GM18507 (cell line): ENCODE data around the gene LRRC72.
"Not testable (repeated sequence)": the region's sequence is repeated elsewhere in the genome, so short reads cannot be mapped to it uniquely, and the experiment has no call there.

Experiments used
- DNase-seq: peaks from one replicate; pipeline ENCODE4 v3.0.0; 2011; ENCODE audit warnings: low read depth; ENCODE audit not compliant: insufficient read length; ENCODE audit errors: extremely low spot score
- FAIRE-seq: peaks from 2 replicates; lab custom pipeline; 2011; peaks lifted over from hg19 to GRCh38; lab: Jason Lieb, UNC

LRRC72 gene

DNA sequence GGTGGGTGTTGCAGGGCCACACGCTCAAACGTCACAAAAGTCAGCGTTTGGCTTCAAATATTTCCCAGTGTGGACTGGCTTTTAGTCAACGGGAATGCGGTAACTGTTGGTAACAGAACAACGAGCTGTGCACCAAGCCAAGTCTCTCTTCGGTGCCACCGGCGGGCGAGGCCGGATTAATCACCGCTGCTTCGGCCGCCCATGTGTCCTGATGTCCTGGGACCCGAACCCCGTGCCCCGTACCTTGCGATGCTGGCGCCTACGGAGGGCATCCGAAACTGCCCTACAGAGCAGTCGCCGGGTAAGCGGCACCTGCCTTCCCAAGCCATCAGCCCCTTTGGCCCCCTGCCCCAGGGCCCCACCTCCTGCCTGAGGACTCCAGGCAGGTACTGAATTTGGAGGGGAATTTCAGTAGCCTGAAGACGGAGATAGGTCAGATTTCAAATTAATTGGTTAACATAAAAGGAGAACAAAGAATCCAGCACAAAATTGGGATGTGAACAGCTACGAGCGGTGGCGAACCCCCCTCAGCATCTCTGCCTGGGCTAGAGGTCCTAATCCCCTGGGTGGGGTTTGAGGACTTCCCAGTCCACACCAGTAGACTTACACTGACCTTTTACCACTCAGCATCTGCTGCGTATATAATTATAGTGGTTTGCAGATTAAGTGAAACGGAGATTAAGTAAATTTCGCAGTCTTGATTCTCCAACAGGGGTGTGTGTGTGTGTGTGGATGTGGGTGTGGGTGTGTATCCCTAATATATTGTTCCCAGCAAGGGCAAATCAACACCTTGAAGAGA is at the start of gene LRRC72:
TSS of gene LRRC72 (plus strand) at position 84 of the 799 bp plus-strand sequence. CDS start at position 212, 128 bp downstream.
- no peak for FAIRE-seq
- DNase-seq: no peak

DNA sequence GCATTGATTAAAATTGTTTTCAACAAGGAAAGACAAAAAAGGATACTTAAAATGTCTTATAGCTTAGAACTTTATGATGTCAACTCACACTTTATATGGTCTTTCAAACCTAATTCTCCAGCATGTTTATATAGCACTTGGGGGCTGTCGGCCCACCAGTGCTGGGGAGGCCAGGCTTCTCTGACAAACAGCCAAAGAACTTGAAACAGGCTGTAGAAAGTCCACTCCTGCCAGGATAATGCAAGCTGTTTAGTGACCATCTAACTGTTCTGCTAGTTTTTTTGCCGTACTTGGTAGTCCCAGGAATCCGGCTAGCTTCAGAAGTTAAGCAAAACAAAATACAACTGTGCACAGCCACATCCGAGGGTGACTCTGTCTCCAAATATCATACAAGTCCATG is 47.5 kb upstream of the LRRC72 start:
- FAIRE-seq: no peak
- DNase-seq: no peak

DNA sequence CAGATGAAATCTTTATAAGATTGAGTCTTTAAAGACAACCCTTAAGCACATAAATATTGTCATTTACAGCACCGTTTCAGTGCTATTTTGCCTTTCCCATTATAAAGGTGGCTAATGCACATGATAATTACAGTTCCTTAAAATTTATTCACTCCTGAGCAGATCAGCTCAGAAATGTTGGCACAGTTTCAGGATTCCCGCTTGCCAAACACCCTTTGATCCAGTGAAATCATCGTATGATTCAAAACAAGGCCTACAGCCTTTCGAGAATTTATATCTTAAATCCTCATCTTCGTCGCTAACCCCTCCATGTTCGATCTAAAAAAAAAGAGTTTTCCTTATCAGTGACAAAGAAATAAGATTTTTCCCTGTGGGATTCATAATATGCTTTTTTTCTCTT is 47.0 kb upstream of the LRRC72 start:
- FAIRE-seq (no peak), DNase-seq (no peak)

DNA sequence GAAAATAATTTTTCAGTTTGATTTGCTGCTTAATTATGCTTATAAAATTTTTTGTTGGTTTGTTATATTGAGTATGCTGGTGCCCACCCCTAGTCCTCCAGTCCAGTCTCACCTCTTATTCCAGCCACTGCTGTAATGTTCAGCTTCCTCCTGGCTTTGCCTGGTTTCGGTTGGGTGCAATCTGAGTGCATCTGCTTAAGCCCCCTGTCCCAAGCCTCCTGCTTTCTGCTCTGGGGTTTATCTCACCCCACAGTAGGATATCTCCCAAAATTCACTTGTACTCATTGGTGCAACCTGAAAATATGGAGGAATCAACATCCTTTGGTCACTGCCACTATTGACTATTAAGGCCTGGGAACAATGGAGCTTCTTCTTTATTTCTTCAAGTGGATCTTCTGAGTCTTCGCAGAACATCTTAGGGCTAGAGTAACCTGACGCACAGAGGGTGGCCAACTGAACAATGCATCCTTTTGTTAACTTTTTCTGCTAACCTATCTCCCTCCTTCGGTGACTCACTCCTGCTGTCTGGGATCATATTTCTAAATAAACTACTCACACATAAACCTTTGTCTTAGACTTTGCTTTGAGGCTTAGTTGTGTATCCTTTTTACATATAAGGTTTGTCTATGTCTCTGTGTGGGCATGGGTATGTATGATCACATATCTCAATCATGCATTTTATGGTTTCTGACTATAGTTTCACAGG is 42.0 kb upstream of the LRRC72 start:
- DNase-seq (no peak), FAIRE-seq (no peak)

DNA sequence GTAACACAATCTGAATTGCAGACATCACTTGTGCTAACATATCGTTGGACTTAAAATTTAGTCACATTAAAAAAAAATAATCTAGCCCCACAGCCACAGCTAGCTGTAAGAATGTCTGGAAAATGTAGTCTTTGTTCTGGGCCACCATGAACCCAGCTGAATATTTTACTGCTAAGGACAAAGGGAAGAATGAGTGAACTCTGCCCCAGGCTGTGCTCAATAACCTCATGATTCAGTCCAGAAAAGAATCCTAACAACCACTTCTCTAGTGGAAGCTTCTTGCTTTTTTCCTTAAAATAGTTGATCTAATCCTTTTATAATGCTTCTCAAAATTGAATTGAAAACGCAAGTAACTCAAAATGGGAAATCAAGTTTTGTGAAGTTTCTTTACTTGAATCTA is 35.5 kb upstream of the LRRC72 start:
- DNase-seq: no peak
- FAIRE-seq: no peak

DNA sequence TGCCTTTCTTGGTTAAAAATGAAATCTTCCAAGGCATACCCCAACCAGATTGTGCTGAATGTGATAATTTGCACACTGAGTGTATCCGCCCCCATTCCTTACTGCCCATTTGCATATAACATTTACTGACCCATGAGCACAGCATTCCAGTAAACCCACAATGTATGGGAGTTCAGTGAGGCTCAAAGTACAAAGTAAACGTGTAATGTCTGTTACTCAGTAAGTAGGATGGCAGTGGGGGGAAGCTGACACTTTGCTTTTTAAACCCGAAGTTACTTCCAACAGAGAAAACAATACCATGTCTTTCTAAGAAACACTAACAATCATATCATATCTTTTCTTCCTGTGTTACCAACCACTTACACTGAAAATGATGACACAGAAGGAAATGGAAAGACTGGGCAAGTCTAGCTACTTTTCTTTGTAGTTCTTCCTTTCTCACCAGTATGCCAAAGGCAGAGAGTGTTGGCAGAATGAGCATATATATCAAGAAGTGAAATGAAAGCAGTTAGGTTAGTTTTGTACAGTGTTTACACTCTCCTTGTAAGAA is 34.0 kb upstream of the LRRC72 start:
- FAIRE-seq: no peak
- no peak for DNase-seq

DNA sequence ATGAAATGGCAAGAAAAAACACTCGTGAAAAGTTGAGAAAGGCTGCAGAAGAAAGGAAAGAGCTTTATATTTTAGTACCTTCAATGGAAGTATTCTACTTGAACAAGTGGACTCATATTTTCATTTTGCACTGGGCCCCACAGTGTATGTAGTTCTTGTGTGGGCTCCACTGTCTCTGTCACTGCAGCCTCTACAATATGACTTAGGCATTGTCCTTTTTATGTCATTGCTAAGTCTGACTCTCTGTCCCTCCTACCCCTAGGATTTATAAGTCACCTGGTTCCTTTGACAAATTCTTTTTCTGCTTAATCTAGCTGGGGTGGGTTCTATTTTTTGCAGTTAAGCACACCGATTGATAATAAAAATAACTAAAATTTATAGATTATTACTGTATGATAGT is 33.4 kb upstream of the LRRC72 start:
- DNase-seq (no peak), FAIRE-seq (no peak)

DNA sequence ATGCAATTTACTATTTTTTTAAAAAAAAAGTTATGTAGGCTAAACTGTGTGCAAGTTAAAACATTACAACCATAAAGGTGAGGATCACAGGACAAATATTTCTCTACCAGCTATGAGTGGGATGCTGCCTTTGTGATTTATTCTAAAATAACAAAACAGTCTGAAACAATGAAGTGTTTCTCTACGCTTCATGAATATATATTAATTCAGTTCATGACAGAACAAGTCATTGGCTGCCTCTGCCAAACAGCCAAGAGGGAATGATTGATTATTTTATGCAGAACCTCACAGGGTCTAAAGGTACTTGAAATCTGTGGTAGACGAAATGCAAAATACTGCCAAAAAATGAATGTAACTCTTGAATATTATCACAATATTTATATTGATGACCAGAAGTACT is 32.1 kb upstream of the LRRC72 start:
- DNase-seq (no peak), FAIRE-seq (no peak)

DNA sequence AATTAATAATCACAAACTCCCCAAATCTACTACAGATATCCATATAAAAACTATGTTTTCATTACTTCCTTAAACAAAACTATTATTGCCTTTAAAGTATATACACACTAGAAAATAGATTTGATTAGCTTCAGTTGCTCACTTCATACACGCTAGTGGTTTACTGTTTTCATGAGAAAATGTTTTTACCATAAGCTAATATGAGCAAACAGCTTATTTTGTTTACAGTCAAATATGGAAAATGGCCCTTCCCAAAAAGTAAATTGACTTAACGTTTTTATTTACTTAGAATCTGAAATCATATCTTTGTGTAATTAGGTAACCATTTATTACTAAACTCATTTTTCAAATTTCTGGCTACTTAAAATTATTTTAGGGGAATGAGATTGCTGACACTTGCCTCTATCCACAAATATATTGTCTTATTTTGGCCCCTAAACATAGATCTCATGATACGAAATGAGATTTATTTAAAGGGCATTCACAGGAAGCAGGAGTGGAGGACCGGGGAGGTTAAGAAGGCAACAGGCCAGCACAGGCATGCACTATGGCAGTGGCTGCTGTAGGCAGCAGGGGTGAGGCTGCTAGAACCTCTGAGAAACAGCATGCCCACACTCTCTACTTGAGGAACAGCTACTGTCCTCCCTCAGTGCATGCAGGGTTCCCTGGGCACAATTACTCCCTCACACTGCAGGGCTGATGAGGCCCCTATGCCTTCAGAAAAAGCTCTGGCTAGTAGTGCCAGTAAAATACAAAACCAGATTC is 31.5 kb upstream of the LRRC72 start:
- FAIRE-seq (no peak), DNase-seq (no peak)

DNA sequence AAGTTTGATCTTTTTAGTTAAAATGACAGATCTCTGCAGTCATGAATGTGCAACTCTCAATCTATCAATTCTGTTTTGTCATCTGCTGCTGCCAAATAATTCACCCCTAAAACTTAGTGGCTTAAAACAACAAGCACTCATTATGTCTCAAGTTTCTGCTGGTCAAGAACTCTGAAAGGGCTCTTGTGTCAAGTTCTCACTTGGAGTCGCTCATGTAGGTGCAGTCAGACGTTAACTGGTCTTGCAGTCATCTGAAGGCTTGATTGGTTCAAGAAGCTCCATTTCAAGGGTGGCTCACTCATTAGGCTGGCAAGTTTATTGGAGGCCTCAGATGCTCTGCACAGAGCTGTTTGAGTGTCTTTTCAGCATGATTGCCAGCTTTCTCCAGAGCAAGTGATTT is 28.5 kb upstream of the LRRC72 start:
- FAIRE-seq: no peak

DNA sequence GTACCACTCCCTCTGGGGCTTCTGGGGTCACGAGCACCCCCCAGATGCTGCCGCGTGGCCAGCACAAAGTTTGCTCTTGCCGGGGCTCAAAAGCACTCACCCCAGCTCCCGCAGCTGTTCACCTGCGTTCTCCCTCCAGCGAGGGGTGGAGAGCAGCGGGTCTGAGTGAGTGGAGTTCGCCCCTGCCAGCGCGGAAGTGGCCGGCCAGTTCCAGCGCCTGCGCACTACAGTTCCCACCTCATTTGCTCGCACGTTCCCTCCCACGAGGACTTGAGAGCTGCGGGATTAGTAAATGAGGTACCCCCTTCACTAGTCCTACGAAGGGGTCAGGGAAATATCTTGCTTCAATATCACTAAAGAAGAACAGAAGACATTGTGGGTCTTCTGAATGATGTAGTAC is 24.3 kb upstream of the LRRC72 start:
- DNase-seq (no peak), FAIRE-seq (no peak)

More for the DNA sequence above, 28.5 kb upstream of the LRRC72 start:
- no peak for DNase-seq

DNA sequence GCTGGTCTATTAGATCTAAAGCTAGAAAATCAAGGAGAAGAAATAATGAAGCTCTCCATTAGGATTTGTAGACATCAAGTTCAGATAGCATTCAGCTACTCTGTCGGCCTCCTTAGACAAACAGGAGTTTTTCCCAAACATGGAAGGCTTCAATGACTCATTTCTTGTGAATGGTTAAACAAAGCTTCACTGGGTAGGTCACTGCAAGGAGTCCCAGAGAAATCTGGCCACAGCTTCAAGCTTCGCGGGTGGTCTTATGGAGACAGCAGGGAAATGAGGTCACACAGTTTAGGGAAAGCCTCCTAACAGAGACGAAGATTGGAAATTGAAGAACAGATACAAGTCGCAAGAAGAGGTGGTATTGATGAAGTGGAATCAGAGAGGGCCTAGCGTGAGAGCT is 22.6 kb upstream of the LRRC72 start:
- DNase-seq (no peak), FAIRE-seq (no peak)

DNA sequence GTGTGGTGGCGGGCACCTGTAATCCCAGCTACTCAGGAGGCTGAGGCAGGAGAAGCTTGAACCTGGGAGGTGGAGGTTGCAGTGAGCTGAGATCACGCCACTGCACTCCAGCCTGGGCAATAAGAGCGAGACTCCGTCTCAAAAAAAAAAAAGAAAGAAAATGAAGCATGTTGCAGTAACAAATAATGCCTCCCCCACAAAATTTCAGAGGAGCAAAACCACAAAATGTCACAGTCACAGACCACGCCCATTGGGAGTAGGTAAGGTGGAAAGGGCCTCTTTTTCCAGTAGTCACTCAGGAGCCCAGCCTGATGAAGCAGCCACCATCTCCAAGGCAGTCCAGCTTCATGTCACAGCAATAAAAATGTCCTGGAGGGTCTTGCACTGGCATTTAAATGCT is 20.2 kb upstream of the LRRC72 start:
- not testable (repeated sequence) for DNase-seq, FAIRE-seq

DNA sequence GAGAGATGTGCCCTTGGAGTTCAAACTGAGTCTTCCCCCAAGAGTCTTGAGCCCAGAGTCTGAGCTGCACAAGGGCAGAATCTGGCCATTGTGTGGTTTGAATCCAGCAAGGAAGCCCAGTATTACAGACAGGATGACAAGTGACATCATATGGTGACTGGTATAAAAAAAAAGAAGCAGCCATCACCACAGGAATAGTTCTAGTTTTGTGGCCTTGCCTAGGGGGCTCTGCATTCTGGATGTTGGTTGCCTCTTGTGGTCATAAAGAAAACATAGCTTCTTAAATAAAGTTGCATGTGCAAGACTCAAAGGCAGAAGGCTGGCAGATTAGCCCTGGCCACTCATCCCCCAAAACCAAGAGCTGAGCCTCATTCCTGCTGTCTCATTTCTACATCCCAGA is 16.8 kb upstream of the LRRC72 start:
- FAIRE-seq: no peak

DNA sequence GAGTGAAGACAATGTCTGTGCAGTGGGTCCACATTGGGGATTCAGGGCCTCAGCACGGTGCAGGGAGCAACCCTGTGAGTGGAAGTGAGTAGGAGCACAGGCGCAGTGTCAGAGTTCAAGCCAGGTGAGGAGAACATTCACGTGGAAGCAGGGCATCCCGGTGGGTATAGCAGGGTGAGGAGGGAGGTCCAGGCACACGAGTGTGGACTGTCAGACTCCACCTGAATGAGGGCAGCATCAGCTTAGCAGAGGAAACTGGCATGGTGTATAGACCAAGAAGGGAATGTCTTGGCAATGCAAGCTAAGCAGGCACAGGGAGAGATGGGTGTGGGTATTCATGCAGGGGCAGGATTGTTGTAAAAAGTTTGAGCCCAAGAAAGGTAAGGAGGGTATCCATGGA is 15.3 kb upstream of the LRRC72 start:
- FAIRE-seq (no peak), DNase-seq (no peak)

More for the DNA sequence above, 16.8 kb upstream of the LRRC72 start:
- no peak for DNase-seq

DNA sequence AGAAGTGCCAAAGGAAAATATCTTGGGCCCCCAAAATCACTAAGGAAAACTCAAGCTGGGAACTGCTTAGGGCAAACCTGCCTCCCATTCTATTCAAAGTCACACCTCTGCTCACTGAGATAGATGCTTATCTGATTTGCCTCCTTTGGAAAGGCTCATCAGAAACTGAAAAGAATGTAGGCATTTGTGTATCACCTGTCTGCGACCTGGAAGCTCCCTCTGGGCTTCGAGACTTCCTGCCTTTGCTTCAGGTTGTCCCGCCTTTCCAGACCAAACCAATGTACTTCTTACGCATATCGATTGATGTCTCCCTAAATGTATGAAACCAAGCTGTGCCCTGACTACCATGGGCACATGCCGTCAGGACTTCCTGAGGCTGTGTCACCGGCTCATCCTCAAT is 14.5 kb upstream of the LRRC72 start:
- FAIRE-seq: no peak

DNA sequence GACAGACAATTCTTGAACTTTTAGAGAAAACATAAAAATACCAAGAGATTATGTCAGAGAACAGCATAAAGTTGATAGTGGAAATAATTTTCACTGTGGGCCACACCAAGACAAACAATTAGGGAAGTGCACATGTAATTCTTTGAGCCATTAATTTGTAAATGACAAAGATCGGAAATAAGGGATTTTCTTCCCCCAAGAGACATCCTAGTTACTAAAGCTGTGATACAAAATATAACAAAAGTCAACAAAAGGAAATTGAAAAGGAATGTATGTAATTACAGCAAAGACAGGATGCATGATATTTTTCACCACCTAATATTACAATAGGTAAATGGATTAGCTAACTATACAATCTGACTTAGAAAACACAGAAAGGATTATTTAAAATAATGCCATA is 12.4 kb upstream of the LRRC72 start:
- FAIRE-seq (no peak), DNase-seq (no peak)

More for the DNA sequence above, 14.5 kb upstream of the LRRC72 start:
- DNase-seq: no peak

DNA sequence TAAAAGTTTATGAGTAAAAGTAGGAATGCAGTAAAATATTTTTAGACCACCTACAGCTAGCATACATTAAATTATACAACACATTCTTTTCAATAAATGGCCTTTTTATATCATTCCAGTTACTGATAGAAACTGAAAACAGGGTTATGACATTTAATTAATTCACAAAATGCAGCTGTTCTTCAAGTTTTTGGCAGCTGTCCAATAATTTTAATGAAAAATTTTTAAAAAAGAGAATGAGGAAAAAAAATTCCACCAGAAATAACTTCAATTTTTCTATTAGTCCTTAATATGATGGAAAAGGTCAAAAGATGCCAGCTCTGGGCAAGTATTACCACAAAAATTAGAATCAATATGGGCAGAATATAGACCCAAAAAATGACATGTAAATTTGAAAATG is 11.9 kb upstream of the LRRC72 start:
- no peak for FAIRE-seq

DNA sequence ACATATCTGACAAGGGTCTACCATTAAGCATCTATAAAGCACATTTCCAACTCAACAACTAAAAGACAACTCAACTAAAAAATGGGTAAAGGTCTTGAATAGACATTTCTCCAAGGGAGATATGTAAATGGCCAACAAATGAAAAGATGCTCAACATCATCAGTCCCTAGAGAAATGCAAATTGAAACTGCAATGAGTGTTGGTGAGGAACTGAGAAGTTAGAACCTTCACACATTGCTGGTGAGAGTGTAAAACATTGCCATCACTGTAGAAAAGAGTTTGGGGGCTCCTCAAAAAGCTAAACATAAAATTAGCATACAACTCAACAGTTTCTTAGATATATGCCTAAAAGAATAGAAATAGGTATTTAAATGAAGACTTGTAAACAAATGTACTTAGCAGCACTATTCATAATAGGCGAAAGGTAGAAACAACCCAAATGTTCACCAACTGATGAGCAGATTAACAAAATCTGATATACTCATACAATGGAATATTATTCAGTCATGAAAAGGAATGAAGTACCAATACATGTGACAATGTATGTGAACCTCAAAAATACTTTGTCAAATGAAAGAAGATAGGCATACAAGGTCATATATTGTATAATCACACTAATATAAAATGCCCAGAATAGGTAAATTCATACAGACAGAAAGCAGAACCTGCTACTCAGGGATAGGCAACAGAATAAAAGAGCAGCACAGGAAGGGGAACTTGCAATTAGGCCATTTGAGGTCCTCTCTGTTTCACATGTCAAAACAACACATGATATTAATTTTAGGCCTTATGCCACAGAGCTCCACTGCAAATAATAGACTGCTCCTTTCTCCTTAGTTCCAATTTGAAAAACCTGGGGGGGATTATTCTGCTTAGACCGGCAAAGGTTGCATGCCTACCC is 10.6 kb upstream of the LRRC72 start:
- no peak for DNase-seq
- FAIRE-seq: no peak

More for the DNA sequence above, 11.9 kb upstream of the LRRC72 start:
- no peak for DNase-seq
